ENCODE data around the gene TGFBR2. TPM values are rescaled to one million over a fixed set of nuclear protein-coding genes. Genes with fewer than 3 reads are reported as not detected.
A peak's percentile ranks its signal among the peaks of the same experiment; 100 is the strongest.

Gene TGFBR2
- total and polyA plus RNA-seq, 2 of the 13 experiments (the other 11 are each of a cell fraction or from before 2014, with no cell fraction given): 82.2 to 187 TPM

DNA sequence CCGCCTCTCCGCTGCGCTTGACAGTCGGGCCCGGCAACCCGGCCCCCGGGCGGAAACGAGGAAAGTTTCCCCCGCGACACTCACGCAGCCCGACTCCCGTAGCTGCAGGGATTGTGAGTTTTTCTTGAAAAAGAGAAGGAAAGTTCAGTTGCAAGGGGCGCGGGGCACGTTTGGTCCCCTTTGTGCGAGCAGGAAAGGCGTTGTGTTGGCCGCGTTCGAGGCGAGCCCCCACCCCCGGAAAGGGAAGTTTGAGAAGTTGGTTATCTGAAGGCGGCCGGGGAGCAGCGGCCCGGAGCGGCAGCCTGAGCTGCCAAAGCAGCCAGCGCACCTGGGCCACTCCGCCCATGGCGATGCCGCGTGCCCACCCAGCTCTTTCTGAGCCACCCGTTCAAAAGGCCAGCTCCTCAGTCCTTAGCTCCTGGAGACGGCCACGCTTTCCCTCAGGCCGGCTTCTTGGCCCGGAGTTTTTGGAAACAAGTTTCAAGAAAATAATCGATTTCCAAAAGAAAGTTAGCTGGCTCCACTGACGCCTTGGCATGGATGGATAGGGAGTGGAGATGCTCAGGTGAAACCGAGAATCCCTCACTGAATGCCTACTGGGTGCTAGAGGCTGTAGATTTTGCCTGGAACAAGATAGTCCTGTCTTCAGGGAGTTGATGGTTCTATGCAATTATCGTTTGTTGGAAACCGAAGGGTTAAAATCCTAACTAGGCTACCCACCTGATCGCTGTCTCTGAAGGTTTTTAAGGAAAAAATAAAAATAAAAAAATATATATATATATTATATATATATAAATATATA is 832 bp downstream of the TGFBR2 start (continued):
- TF ChIP-seq ZNF235 (CRISPR knock-in tag; IDR thresholded peaks at IDR 0.05; ENCODE audit: borderline replicate concordance): peak; percentile 59; the same call in 1 of the 2 replicates
- TF ChIP-seq POLR2AphosphoS2 (IDR thresholded peaks at IDR 0.05; ENCODE audit: low read depth, low read length): no peak
- TF ChIP-seq, protein P1, sequence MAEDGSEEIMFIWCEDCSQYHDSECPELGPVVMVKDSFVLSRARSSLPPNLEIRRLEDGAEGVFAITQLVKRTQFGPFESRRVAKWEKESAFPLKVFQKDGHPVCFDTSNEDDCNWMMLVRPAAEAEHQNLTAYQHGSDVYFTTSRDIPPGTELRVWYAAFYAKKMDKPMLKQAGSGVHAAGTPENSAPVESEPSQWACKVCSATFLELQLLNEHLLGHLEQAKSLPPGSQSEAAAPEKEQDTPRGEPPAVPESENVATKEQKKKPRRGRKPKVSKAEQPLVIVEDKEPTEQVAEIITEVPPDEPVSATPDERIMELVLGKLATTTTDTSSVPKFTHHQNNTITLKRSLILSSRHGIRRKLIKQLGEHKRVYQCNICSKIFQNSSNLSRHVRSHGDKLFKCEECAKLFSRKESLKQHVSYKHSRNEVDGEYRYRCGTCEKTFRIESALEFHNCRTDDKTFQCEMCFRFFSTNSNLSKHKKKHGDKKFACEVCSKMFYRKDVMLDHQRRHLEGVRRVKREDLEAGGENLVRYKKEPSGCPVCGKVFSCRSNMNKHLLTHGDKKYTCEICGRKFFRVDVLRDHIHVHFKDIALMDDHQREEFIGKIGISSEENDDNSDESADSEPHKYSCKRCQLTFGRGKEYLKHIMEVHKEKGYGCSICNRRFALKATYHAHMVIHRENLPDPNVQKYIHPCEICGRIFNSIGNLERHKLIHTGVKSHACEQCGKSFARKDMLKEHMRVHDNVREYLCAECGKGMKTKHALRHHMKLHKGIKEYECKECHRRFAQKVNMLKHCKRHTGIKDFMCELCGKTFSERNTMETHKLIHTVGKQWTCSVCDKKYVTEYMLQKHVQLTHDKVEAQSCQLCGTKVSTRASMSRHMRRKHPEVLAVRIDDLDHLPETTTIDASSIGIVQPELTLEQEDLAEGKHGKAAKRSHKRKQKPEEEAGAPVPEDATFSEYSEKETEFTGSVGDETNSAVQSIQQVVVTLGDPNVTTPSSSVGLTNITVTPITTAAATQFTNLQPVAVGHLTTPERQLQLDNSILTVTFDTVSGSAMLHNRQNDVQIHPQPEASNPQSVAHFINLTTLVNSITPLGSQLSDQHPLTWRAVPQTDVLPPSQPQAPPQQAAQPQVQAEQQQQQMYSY (CRISPR knock-in tag; IDR thresholded peaks at IDR 0.05): no peak
- TF ChIP-seq HCFC1 (IDR thresholded peaks at IDR 0.05; ENCODE audit: low read depth, low read length): no peak
- TF ChIP-seq, protein P2, sequence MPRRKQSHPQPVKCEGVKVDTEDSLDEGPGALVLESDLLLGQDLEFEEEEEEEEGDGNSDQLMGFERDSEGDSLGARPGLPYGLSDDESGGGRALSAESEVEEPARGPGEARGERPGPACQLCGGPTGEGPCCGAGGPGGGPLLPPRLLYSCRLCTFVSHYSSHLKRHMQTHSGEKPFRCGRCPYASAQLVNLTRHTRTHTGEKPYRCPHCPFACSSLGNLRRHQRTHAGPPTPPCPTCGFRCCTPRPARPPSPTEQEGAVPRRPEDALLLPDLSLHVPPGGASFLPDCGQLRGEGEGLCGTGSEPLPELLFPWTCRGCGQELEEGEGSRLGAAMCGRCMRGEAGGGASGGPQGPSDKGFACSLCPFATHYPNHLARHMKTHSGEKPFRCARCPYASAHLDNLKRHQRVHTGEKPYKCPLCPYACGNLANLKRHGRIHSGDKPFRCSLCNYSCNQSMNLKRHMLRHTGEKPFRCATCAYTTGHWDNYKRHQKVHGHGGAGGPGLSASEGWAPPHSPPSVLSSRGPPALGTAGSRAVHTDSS (CRISPR knock-in tag; conservative IDR thresholded peaks at IDR 0.05): no peak
- TF ChIP-seq DNMT1 (CRISPR knock-in tag; IDR thresholded peaks at IDR 0.05): no peak
- no peak for TF ChIP-seq NR2F2 (IDR thresholded peaks at IDR 0.05; ENCODE audit: borderline replicate concordance, low read depth)
- TF ChIP-seq U2AF2 (IDR thresholded peaks at IDR 0.05; ENCODE audit: low read depth, low read length): peak; percentile 47; the same call in 1 of the 2 replicates
- no peak for TF ChIP-seq FOSL2 (CRISPR knock-in tag; IDR thresholded peaks at IDR 0.05)
- TF ChIP-seq, protein P3, sequence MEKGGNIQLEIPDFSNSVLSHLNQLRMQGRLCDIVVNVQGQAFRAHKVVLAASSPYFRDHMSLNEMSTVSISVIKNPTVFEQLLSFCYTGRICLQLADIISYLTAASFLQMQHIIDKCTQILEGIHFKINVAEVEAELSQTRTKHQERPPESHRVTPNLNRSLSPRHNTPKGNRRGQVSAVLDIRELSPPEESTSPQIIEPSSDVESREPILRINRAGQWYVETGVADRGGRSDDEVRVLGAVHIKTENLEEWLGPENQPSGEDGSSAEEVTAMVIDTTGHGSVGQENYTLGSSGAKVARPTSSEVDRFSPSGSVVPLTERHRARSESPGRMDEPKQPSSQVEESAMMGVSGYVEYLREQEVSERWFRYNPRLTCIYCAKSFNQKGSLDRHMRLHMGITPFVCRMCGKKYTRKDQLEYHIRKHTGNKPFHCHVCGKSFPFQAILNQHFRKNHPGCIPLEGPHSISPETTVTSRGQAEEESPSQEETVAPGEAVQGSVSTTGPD (CRISPR knock-in tag; IDR thresholded peaks at IDR 0.05): no peak
- TF ChIP-seq NBN (conservative IDR thresholded peaks at IDR 0.05): no peak
- no peak for TF ChIP-seq ZNF160 (CRISPR knock-in tag; IDR thresholded peaks at IDR 0.05)
- TF ChIP-seq HES4 (CRISPR knock-in tag; IDR thresholded peaks at IDR 0.05; ENCODE audit: borderline replicate concordance): 0 out of 2 replicates have a peak, but pooled peaks have one; percentile 6
- TF ChIP-seq, protein P4, sequence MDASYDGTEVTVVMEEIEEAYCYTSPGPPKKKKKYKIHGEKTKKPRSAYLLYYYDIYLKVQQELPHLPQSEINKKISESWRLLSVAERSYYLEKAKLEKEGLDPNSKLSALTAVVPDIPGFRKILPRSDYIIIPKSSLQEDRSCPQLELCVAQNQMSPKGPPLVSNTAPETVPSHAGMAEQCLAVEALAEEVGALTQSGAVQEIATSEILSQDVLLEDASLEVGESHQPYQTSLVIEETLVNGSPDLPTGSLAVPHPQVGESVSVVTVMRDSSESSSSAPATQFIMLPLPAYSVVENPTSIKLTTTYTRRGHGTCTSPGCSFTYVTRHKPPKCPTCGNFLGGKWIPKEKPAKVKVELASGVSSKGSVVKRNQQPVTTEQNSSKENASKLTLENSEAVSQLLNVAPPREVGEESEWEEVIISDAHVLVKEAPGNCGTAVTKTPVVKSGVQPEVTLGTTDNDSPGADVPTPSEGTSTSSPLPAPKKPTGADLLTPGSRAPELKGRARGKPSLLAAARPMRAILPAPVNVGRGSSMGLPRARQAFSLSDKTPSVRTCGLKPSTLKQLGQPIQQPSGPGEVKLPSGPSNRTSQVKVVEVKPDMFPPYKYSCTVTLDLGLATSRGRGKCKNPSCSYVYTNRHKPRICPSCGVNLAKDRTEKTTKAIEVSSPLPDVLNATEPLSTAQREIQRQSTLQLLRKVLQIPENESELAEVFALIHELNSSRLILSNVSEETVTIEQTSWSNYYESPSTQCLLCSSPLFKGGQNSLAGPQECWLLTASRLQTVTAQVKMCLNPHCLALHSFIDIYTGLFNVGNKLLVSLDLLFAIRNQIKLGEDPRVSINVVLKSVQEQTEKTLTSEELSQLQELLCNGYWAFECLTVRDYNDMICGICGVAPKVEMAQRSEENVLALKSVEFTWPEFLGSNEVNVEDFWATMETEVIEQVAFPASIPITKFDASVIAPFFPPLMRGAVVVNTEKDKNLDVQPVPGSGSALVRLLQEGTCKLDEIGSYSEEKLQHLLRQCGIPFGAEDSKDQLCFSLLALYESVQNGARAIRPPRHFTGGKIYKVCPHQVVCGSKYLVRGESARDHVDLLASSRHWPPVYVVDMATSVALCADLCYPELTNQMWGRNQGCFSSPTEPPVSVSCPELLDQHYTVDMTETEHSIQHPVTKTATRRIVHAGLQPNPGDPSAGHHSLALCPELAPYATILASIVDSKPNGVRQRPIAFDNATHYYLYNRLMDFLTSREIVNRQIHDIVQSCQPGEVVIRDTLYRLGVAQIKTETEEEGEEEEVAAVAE (CRISPR knock-in tag; IDR thresholded peaks at IDR 0.05; ENCODE audit: borderline replicate concordance): no peak
- no peak for TF ChIP-seq FLYWCH1 (CRISPR knock-in tag; IDR thresholded peaks at IDR 0.05)
- no peak for TF ChIP-seq ZNF674 (CRISPR knock-in tag; IDR thresholded peaks at IDR 0.05; ENCODE audit: low read depth)
- TF ChIP-seq, protein P5, sequence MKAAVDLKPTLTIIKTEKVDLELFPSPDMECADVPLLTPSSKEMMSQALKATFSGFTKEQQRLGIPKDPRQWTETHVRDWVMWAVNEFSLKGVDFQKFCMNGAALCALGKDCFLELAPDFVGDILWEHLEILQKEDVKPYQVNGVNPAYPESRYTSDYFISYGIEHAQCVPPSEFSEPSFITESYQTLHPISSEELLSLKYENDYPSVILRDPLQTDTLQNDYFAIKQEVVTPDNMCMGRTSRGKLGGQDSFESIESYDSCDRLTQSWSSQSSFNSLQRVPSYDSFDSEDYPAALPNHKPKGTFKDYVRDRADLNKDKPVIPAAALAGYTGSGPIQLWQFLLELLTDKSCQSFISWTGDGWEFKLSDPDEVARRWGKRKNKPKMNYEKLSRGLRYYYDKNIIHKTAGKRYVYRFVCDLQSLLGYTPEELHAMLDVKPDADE (CRISPR knock-in tag; IDR thresholded peaks at IDR 0.05): no peak

Data from HepG2 (cell line).